GM12878 (cell line): ENCODE results near the gene NRXN3.

Source experiments
- NBN ChIP-seq: fragments of 450-650 bp; IDR thresholded peaks from 2 replicates; pipeline ENCODE4 v1.6.1; 2016
- NR2C1 ChIP-seq: fragments of 450-650 bp; IDR thresholded peaks from 2 replicates; pipeline ENCODE4 v1.6.1; 2017; ENCODE audit warnings: antibody characterized with exemption, mild to moderate bottlenecking, moderate library complexity
- ZNF217 ChIP-seq: fragments of 450-650 bp; IDR thresholded peaks from 2 replicates; pipeline ENCODE4 v1.6.1; 2017; ENCODE audit warnings: antibody characterized with exemption, mild to moderate bottlenecking
- TF ChIP-seq, protein P1 (sequence below): fragments of 450-650 bp; IDR thresholded peaks from 2 replicates; pipeline ENCODE4 v1.6.1; 2016; ENCODE audit warnings: mild to moderate bottlenecking

GRCh38 chr14:79871136-79871535 lies 1701.0 kb downstream of the NRXN3 start:
- TF ChIP-seq ZNF217 (no peak), NBN (no peak), NR2C1 (no peak)
- TF ChIP-seq, protein P1, sequence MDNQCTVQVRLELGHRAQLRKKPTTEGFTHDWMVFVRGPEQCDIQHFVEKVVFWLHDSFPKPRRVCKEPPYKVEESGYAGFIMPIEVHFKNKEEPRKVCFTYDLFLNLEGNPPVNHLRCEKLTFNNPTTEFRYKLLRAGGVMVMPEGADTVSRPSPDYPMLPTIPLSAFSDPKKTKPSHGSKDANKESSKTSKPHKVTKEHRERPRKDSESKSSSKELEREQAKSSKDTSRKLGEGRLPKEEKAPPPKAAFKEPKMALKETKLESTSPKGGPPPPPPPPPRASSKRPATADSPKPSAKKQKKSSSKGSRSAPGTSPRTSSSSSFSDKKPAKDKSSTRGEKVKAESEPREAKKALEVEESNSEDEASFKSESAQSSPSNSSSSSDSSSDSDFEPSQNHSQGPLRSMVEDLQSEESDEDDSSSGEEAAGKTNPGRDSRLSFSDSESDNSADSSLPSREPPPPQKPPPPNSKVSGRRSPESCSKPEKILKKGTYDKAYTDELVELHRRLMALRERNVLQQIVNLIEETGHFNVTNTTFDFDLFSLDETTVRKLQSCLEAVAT = no peak
